Measurements from ENCODE around the gene PHIP. TPM values are rescaled to one million over a fixed set of nuclear protein-coding genes. Genes with fewer than 3 reads are reported as not detected.

Gene PHIP
- total RNA-seq, 2 donors from 2014 or later, result 20.8 to 22.8 TPM

DNA sequence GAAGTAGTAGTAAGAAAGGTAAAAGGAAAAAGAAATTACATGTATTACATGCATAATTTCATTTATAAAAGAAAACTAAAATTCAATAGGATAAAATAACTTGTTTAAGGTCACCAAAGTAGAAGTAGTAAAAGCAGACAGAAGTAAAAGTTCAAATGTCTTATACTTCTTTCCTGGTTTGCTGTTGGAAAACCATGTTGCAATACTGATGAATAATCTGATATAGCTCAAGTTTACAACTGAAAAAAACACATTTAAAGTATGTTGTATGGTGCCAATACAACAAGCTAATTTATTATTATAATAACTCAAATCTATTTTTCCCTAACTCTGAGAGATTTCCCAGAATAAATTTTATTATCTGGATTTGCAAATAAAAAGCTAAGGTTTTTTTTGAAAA is 78.3 kb downstream of the PHIP start:
- no peaks in the 10 kb centered on the region for H3K4me1 ChIP-seq
- H3K27me3 ChIP-seq, result no peaks in the 10 kb centered on the region
- DNase-seq (no peak), ATAC-seq (no peak)
- no peak overlapping the region for H3K27ac ChIP-seq
- H3K36me3 ChIP-seq (replicated peaks in 1 of 2; ENCODE audit: insufficient read depth in 1 of 2, low read depth in 2 of 2), result peaks cover 6 to 18% of the 10 kb centered on the region in 2 donors
- intact Hi-C loops (cut with DNase I), result no loop called here
- H3K9me3 ChIP-seq, result no peaks in the 10 kb centered on the region
- H3K4me3 ChIP-seq, result no peak overlapping the region
- TF ChIP-seq CTCF (IDR thresholded peaks at IDR 0.05), result no peak
- TF ChIP-seq POLR2A (IDR thresholded peaks at IDR 0.05), result no peak

- intact Hi-C loops (cut with DNase I), result no loop called here
- Histone ChIP-seq H3K27ac (no peak overlapping the region), H3K4me3 (no peak overlapping the region), H3K27me3 (no peaks in the 10 kb centered on the region), H3K9me3 (no peaks in the 10 kb centered on the region), H3K4me1 (no peaks in the 10 kb centered on the region), H3K36me3 (replicated peaks in 1 of 2; ENCODE audit: insufficient read depth in 1 of 2, low read depth in 2 of 2) (peaks cover 16% of the 10 kb centered on the region in 2 donors)
- DNase-seq (no peak), ATAC-seq (no peak)
- TF ChIP-seq CTCF (IDR thresholded peaks at IDR 0.05), result no peak
- no peak for TF ChIP-seq POLR2A (IDR thresholded peaks at IDR 0.05)
Measured at GRCh38 chr6:78995946-78996345, 82.1 kb downstream of the PHIP start.

- 86 to 100% methylated on average over 1 of the region's 1 CpG for WGBS, 2 donors
- TF ChIP-seq POLR2A (IDR thresholded peaks at IDR 0.05) (no peak), CTCF (IDR thresholded peaks at IDR 0.05) (no peak)
- no peak overlapping the region for H3K27ac ChIP-seq
- DNase-seq, result no peak
- ATAC-seq, result no peak
- no peaks in the 10 kb centered on the region for H3K9me3 ChIP-seq
- H3K27me3 ChIP-seq, result no peaks in the 10 kb centered on the region
- peaks cover 16 to 17% of the 10 kb centered on the region in 2 donors for H3K36me3 ChIP-seq (replicated peaks in 1 of 2; ENCODE audit: insufficient read depth in 1 of 2, low read depth in 2 of 2)
- intact Hi-C loops (cut with DNase I), result no loop called here
- H3K4me3 ChIP-seq, result no peak overlapping the region
- peaks cover under 1% of the 10 kb centered on the region for H3K4me1 ChIP-seq
Measured at GRCh38 chr6:78995346-78995745, 82.7 kb downstream of the PHIP start.

GRCh38 chr6:78993955-78994354 is 84.1 kb downstream of the PHIP start:
- TF ChIP-seq POLR2A (IDR thresholded peaks at IDR 0.05), result no peak
- no peak for TF ChIP-seq CTCF (IDR thresholded peaks at IDR 0.05)
- peaks cover 14 to 16% of the 10 kb centered on the region in 2 donors for H3K36me3 ChIP-seq (replicated peaks in 1 of 2; ENCODE audit: insufficient read depth in 1 of 2, low read depth in 2 of 2)
- no peaks in the 10 kb centered on the region for H3K27me3 ChIP-seq

DNA sequence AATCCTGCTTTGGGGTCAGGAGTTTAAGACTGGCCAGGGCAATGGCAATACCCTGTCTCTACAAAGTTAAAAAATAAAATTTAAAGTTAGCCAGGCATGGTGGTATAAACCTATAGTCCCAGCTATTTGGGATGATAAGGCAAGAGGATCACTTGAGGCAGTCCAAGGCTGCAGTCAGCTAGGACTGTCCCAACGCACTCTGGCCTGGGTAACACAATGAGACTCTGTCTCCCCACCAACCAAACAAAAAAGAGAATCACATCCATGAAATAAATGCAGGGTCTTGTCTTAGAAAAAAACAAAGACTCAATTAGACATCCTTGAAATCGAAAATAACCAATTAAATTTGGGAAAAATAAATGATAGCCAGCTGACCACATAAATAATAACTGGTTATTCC is 88.9 kb downstream of the PHIP start:
- intact Hi-C loops (cut with DNase I), result no loop called here
- WGBS, 2 donors, result 59 to 63% methylated on average over 2 of the region's 2 CpGs

More at GRCh38 chr6:78993955-78994354, 84.1 kb downstream of the PHIP start:
- WGBS, 2 donors, result 96% methylated on average over 5 of the region's 5 CpGs
- H3K4me3 ChIP-seq, result no peak overlapping the region
- H3K27ac ChIP-seq, result no peak overlapping the region
- no peaks in the 10 kb centered on the region for H3K9me3 ChIP-seq
- DNase-seq (no peak), ATAC-seq (no peak)
- peaks cover 14% of the 10 kb centered on the region for H3K4me1 ChIP-seq
- intact Hi-C loops (cut with DNase I), result no loop called here

More for the DNA sequence above, 88.9 kb downstream of the PHIP start:
- no peaks in the 10 kb centered on the region for H3K9me3 ChIP-seq
- TF ChIP-seq POLR2A (IDR thresholded peaks at IDR 0.05) (no peak), CTCF (IDR thresholded peaks at IDR 0.05) (no peak)
- H3K36me3 ChIP-seq (replicated peaks in 1 of 2; ENCODE audit: insufficient read depth in 1 of 2, low read depth in 2 of 2), result peaks cover 13 to 28% of the 10 kb centered on the region in 2 donors
- DNase-seq, result no peak
- H3K4me1 ChIP-seq, result peaks cover 15% of the 10 kb centered on the region
- no peak overlapping the region for H3K27ac ChIP-seq
- H3K4me3 ChIP-seq, result no peak overlapping the region
- ATAC-seq, result no peak
- H3K27me3 ChIP-seq, result no peaks in the 10 kb centered on the region

Data from body of pancreas (tissue), 4 donors.